ENCODE measurements around the gene KPNA6.

KPNA6 gene

GRCh38 chr1:32107742-32108661 is at the start of gene KPNA6:
Gene KPNA6 (plus strand): TSS chr1:32108056. CDS start chr1:32108131, 75 bp downstream.
- Histone ChIP-seq H3K9me2 (replicated peaks; ENCODE audit: insufficient read depth, low read length) (no peaks in the 10 kb centered on the region), H2AFZ (ENCODE audit: low read depth, low read length, severe bottlenecking) (peak within 1 kb of the TSS; percentile 52), H3K9ac (ENCODE audit: low read length) (peak within 1 kb of the TSS; percentile 83), H3K36me3 (ENCODE audit: low read length) (no peaks in the 10 kb centered on the region), H3K9me3 (ENCODE audit: insufficient read depth, low read length) (no peaks in the 10 kb centered on the region), H3K79me2 (ENCODE audit: insufficient read depth, low read length) (peaks cover 51% of the 10 kb centered on the region), H4K20me1 (ENCODE audit: low read depth, low read length) (0 out of 2 replicates have a peak, but pooled peaks cover 4% of the 10 kb centered on the region), H3K4me2 (ENCODE audit: low read depth, low read length, poor library complexity, severe bottlenecking) (peak within 1 kb of the TSS; percentile 91), H3F3A (ENCODE audit: insufficient read depth) (peaks cover 15% of the 10 kb centered on the region), H3K4me3 (ENCODE audit: insufficient read depth, low read length, poor library complexity, severe bottlenecking) (peak within 1 kb of the TSS; percentile 83), H3K27me3 (ENCODE audit: low read length) (no peaks in the 10 kb centered on the region), H3K27ac (ENCODE audit: low read depth, low read length) (peak within 1 kb of the TSS; percentile 71)
- TF ChIP-seq CTCF (IDR thresholded peaks at IDR 0.05; ENCODE audit: insufficient read depth, low read length, poor library complexity, severe bottlenecking): no peak
- no peak for TF ChIP-seq EZH2phosphoT487 (conservative IDR thresholded peaks at IDR 0.05; ENCODE audit: low read length)

GRCh38 chr1:32060914-32061313 is 46.9 kb upstream of the KPNA6 start:
- no peak for TF ChIP-seq CTCF (IDR thresholded peaks at IDR 0.05; ENCODE audit: insufficient read depth, low read length, poor library complexity, severe bottlenecking)
- no peak for TF ChIP-seq EZH2phosphoT487 (conservative IDR thresholded peaks at IDR 0.05; ENCODE audit: low read length)
- no peaks in the 10 kb centered on the region for H3K9me2 ChIP-seq (replicated peaks; ENCODE audit: insufficient read depth, low read length)
- no peaks in the 10 kb centered on the region for H4K20me1 ChIP-seq (ENCODE audit: low read depth, low read length)
- H3K9ac ChIP-seq (ENCODE audit: low read length): no peak overlapping the region
- H3K4me3 ChIP-seq (ENCODE audit: insufficient read depth, low read length, poor library complexity, severe bottlenecking): no peak overlapping the region
- H3F3A ChIP-seq (ENCODE audit: insufficient read depth): peaks cover 15% of the 10 kb centered on the region; the same call in 1 of the 2 replicates
- no peaks in the 10 kb centered on the region for H3K79me2 ChIP-seq (ENCODE audit: insufficient read depth, low read length)
- H3K36me3 ChIP-seq (ENCODE audit: low read length): peaks cover 20% of the 10 kb centered on the region; the same call in 1 of the 2 replicates
- H3K27ac ChIP-seq (ENCODE audit: low read depth, low read length): no peak overlapping the region
- no peak overlapping the region for H3K4me2 ChIP-seq (ENCODE audit: low read depth, low read length, poor library complexity, severe bottlenecking)
- no peaks in the 10 kb centered on the region for H3K9me3 ChIP-seq (ENCODE audit: insufficient read depth, low read length)
- H2AFZ ChIP-seq (ENCODE audit: low read depth, low read length, severe bottlenecking): no peak overlapping the region
- no peaks in the 10 kb centered on the region for H3K27me3 ChIP-seq (ENCODE audit: low read length)

- H3K27me3 ChIP-seq (ENCODE audit: low read length): no peaks in the 10 kb centered on the region
- no peak overlapping the region for H3K4me2 ChIP-seq (ENCODE audit: low read depth, low read length, poor library complexity, severe bottlenecking)
- H3F3A ChIP-seq (ENCODE audit: insufficient read depth): peaks cover 15% of the 10 kb centered on the region; the same call in 1 of the 2 replicates
- no peak overlapping the region for H2AFZ ChIP-seq (ENCODE audit: low read depth, low read length, severe bottlenecking)
- no peak overlapping the region for H3K27ac ChIP-seq (ENCODE audit: low read depth, low read length)
- H3K9ac ChIP-seq (ENCODE audit: low read length): no peak overlapping the region
- no peak overlapping the region for H3K4me3 ChIP-seq (ENCODE audit: insufficient read depth, low read length, poor library complexity, severe bottlenecking)
- H3K9me2 ChIP-seq (replicated peaks; ENCODE audit: insufficient read depth, low read length): no peaks in the 10 kb centered on the region
- no peaks in the 10 kb centered on the region for H4K20me1 ChIP-seq (ENCODE audit: low read depth, low read length)
- H3K9me3 ChIP-seq (ENCODE audit: insufficient read depth, low read length): no peaks in the 10 kb centered on the region
- no peaks in the 10 kb centered on the region for H3K79me2 ChIP-seq (ENCODE audit: insufficient read depth, low read length)
- 0 out of 2 replicates have a peak, but pooled peaks cover 7% of the 10 kb centered on the region for H3K36me3 ChIP-seq (ENCODE audit: low read length)
- TF ChIP-seq CTCF (IDR thresholded peaks at IDR 0.05; ENCODE audit: insufficient read depth, low read length, poor library complexity, severe bottlenecking) (no peak), EZH2phosphoT487 (conservative IDR thresholded peaks at IDR 0.05; ENCODE audit: low read length) (no peak)
Observed at GRCh38 chr1:32062867-32063230, 45.0 kb upstream of the KPNA6 start.

Data from SU-DHL-6 (cell line).